CD14-positive monocyte (primary cell): ENCODE measurements around the gene KCNMA1. TPM values are rescaled to one million over a fixed set of nuclear protein-coding genes. Genes with fewer than 3 reads are reported as not detected.

ENCODE experiments used
- DNase-seq, 3 donors: peaks; one replicate each; pipeline ENCODE4 v3.0.0-alpha.2; 2011 to 2022
- H2AFZ ChIP-seq: 2 replicates; pipeline ENCODE4 v1.6.0; 2012; ENCODE audit warnings: mild to moderate bottlenecking, low read depth, low read length, inconsistent platforms; ENCODE audit not compliant: insufficient read depth, poor library complexity, severe bottlenecking
- H3K27ac ChIP-seq, 2 donors: 1 replicate in 1 of 2; 2 replicates in 1 of 2; pipeline ENCODE4 v1.5.1; 2012 to 2013; ENCODE audit warnings: low read length in 2 of 2, control low read depth in 1 of 2, inconsistent platforms in 1 of 2, low read depth in 1 of 2, mild to moderate bottlenecking in 1 of 2
- H3K27me3 ChIP-seq, 2 donors: one replicate each; pipeline versions ENCODE4 v1.6.0 to v1.6.1; 2011 to 2013; ENCODE audit warnings: low read length in 2 of 2; ENCODE audit not compliant: control insufficient read depth in 2 of 2, insufficient read depth in 2 of 2
- H3K36me3 ChIP-seq, 2 donors: replicated peaks in 1 of 2; 1 replicate in 1 of 2; 2 replicates in 1 of 2; pipeline versions ENCODE4 v1.5.1 to v1.6.1; 2012 to 2013; ENCODE audit warnings: low read length in 2 of 2, control low read depth in 1 of 2, inconsistent platforms in 1 of 2, mild to moderate bottlenecking in 1 of 2; ENCODE audit not compliant: insufficient read depth in 2 of 2, control insufficient read depth in 1 of 2
- H3K4me1 ChIP-seq, 2 donors: 1 replicate in 1 of 2; 2 replicates in 1 of 2; pipeline versions ENCODE4 v1.5.1 to v1.6.1; 2012 to 2013; ENCODE audit warnings: low read length in 2 of 2, control low read depth in 1 of 2, inconsistent platforms in 1 of 2, mild to moderate bottlenecking in 1 of 2, moderate library complexity in 1 of 2; ENCODE audit not compliant: insufficient read depth in 2 of 2, control insufficient read depth in 1 of 2
- H3K4me2 ChIP-seq: replicated peaks from 2 replicates; pipeline ENCODE3; 2012; ENCODE audit warnings: low read length, moderate library complexity, mild to moderate bottlenecking; ENCODE audit not compliant: poor library complexity, severe bottlenecking; ENCODE audit errors: extremely low read depth
- H3K4me3 ChIP-seq, 3 experiments: fragments of 200-600 bp in 1 of 3; sonication (generic) in 1 of 3; replicated peaks in 1 of 3; 1 replicate in 2 of 3; 2 replicates in 1 of 3; pipeline ENCODE4 v1.5.1; 2011 to 2013; ENCODE audit warnings: low read length in 3 of 3, mild to moderate bottlenecking in 3 of 3, control low read depth in 2 of 3, low read depth in 2 of 3, inconsistent platforms in 1 of 3, moderate library complexity in 1 of 3
- H3K79me2 ChIP-seq: 2 replicates; pipeline ENCODE4 v1.6.0; 2012; ENCODE audit warnings: mild to moderate bottlenecking, control low read depth, inconsistent platforms, low read length, moderate library complexity; ENCODE audit not compliant: insufficient read depth
- H3K9ac ChIP-seq: 2 replicates; pipeline ENCODE4 v1.6.0; 2017; ENCODE audit warnings: low read length, mild to moderate bottlenecking; ENCODE audit not compliant: insufficient read depth, poor library complexity, severe bottlenecking
- H3K9me3 ChIP-seq, 2 donors: replicated peaks in 1 of 2; 1 replicate in 1 of 2; 2 replicates in 1 of 2; pipeline versions ENCODE4 v1.5.1 to v1.6.1; 2012 to 2013; ENCODE audit warnings: low read length in 2 of 2, control low read depth in 1 of 2; ENCODE audit not compliant: control insufficient read depth in 1 of 2, insufficient read depth in 1 of 2
- H4K20me1 ChIP-seq: 2 replicates; pipeline ENCODE4 v1.6.0; 2012; ENCODE audit warnings: mild to moderate bottlenecking, low read length, control low read depth, moderate library complexity; ENCODE audit not compliant: insufficient read depth
- H3K27ac Mint-ChIP-seq, 7 donors: one replicate each; pipeline ENCODE4 v1.8.0; 2020; ENCODE audit warnings: mild to moderate bottlenecking in 7 of 7, mixed read lengths in 7 of 7, moderate library complexity in 6 of 7, inconsistent platforms in 2 of 7
- H3K27me3 Mint-ChIP-seq, 3 donors: one replicate each; pipeline ENCODE4 v1.8.0; 2021 to 2022; ENCODE audit warnings: low read depth in 3 of 3, mild to moderate bottlenecking in 3 of 3, mixed read lengths in 3 of 3, moderate library complexity in 3 of 3, inconsistent platforms in 1 of 3
- H3K36me3 Mint-ChIP-seq, 2 donors: one replicate each; pipeline ENCODE4 v1.8.0; 2020; ENCODE audit warnings: mixed read lengths in 2 of 2, inconsistent platforms in 1 of 2, mild to moderate bottlenecking in 1 of 2
- H3K4me1 Mint-ChIP-seq: one replicate; pipeline ENCODE4 v1.8.0; 2020; ENCODE audit warnings: mild to moderate bottlenecking, mixed read lengths
- H3K4me3 Mint-ChIP-seq, 2 donors: one replicate each; pipeline ENCODE4 v1.8.0; 2020; ENCODE audit warnings: mild to moderate bottlenecking in 2 of 2, mixed read lengths in 2 of 2, moderate library complexity in 1 of 2
- H3K9me3 Mint-ChIP-seq, 7 donors: one replicate each; pipeline ENCODE4 v1.8.0; 2020 to 2022; ENCODE audit warnings: mixed read lengths in 7 of 7, mild to moderate bottlenecking in 6 of 7, moderate library complexity in 6 of 7, inconsistent platforms in 2 of 7
- CTCF ChIP-seq: fragments of 200-600 bp; IDR thresholded peaks from one replicate; pipeline ENCODE4 v1.8.0; 2022; ENCODE audit warnings: antibody characterized with exemption, mild to moderate bottlenecking
- WGBS: methylation state at CpG from one replicate; pipeline ENCODE4 v1.1.5; 2013; ENCODE audit warnings: missing lambda C conversion rate; ENCODE audit not compliant: insufficient coverage; 5-methylcytosine and 5-hydroxymethylcytosine counted together
- intact Hi-C, 2 donors: fragments of 100-400 bp; cut with micrococcal nuclease; formaldehyde crosslinking; loops; one replicate each; pipeline versions ENCODE4 v1.15.0 to v1.15.1; 2023
- polyA plus RNA-seq, 3 donors: library from polyadenylated mRNA; depleted of rRNA in 1 of 3; unstranded in 2 of 3; stranded (reverse) in 1 of 3; fragments of 300-500 nt in 2 of 3; fragments of >200 nt in 1 of 3; fragmentation: Illumina TruSeq in 2 of 3; gene quantifications; 1 replicate in 2 of 3; 2 replicates in 1 of 3; pipeline ENCODE4 v1.2.3, GENCODE V29; 2012 to 2021

KCNMA1 gene
- polyA plus RNA-seq, 3 donors: 0.11 to 1.0 TPM; not detected in 1

- H3K27me3 ChIP-seq: peaks cover 0 to 5% of the 10 kb centered on the region in 2 donors
- H3K4me1 Mint-ChIP-seq: peaks cover 18% of the 10 kb centered on the region
- no peaks in the 10 kb centered on the region for H3K79me2 ChIP-seq
- peak overlapping the region in 1 of 2 donors; percentile 4 for H3K27ac ChIP-seq
- DNase-seq: peak in 1 of 3 donors; percentile 72
- H3K4me3 Mint-ChIP-seq: peak overlapping the region in 1 of 2 donors; percentile 69
- peaks cover 0 to 4% (median 0%) of the 10 kb centered on the region in 7 donors for H3K9me3 Mint-ChIP-seq
- no peak overlapping the region for H3K4me3 ChIP-seq
- no peaks in the 10 kb centered on the region for H3K36me3 ChIP-seq
- peaks cover 0 to 17% of the 10 kb centered on the region in 2 donors for H3K4me1 ChIP-seq
- intact Hi-C loops: no loop called here
- peak overlapping the region in 3 of 7 donors; percentile 31 to 65 (median 63) for H3K27ac Mint-ChIP-seq
- no peak overlapping the region for H3K9ac ChIP-seq
- H3K4me2 ChIP-seq: no peak overlapping the region
- no peaks in the 10 kb centered on the region for H3K36me3 Mint-ChIP-seq
- H3K9me3 ChIP-seq: no peaks in the 10 kb centered on the region
- no peak for TF ChIP-seq CTCF
- no peaks in the 10 kb centered on the region for H4K20me1 ChIP-seq
- 81% methylated on average over 9 of the region's 10 CpGs for WGBS
- peaks cover 7 to 9% (median 7%) of the 10 kb centered on the region in 3 donors for H3K27me3 Mint-ChIP-seq
- no peak overlapping the region for H2AFZ ChIP-seq
Measured at GRCh38 chr10:77531441-77532001, 106.1 kb downstream of the KCNMA1 start.

- Histone ChIP-seq H3K9me3 (no peaks in the 10 kb centered on the region), H3K4me2 (no peak overlapping the region), H3K79me2 (no peaks in the 10 kb centered on the region), H3K27me3 (peaks cover 0 to 4% of the 10 kb centered on the region in 2 donors), H4K20me1 (no peaks in the 10 kb centered on the region), H3K36me3 (no peaks in the 10 kb centered on the region), H3K27ac (no peak overlapping the region), H2AFZ (no peak overlapping the region), H3K4me3 (no peak overlapping the region), H3K9ac (no peak overlapping the region), H3K4me1 (peaks cover 0 to 17% of the 10 kb centered on the region in 2 donors)
- peaks cover 18% of the 10 kb centered on the region for H3K4me1 Mint-ChIP-seq
- WGBS: no CpG with 5 or more reads among the region's 3 CpGs
- intact Hi-C loops: no loop called here
- no peaks in the 10 kb centered on the region for H3K36me3 Mint-ChIP-seq
- DNase-seq: no peak
- H3K4me3 Mint-ChIP-seq: no peak overlapping the region
- H3K27me3 Mint-ChIP-seq: peaks cover 3 to 7% (median 4%) of the 10 kb centered on the region in 3 donors
- peaks cover 0 to 3% (median 0%) of the 10 kb centered on the region in 7 donors for H3K9me3 Mint-ChIP-seq
- no peak overlapping the region for H3K27ac Mint-ChIP-seq
- no peak for TF ChIP-seq CTCF
Measured at GRCh38 chr10:77530011-77530410, 107.6 kb downstream of the KCNMA1 start.
